A673 (cell line): ENCODE results near the gene POLR1G. TPM values are rescaled to one million over a fixed set of nuclear protein-coding genes. Genes with fewer than 3 reads are reported as not detected.

Experiments used
- BruUV-seq: library from RNA; stranded (reverse); fragments of 400-500 nt; replicated peaks from 2 replicates; lab custom pipeline; 2021; lab: Mats Ljungman, UMichigan
- CTCF ChIA-PET: fragments of 300-600 bp; sonication (Branson Sonifier 250); formaldehyde crosslinking; loops from one replicate; lab custom pipeline; 2022; ENCODE audit warnings: antibody characterized with exemption; lab: Charles Lee
- POLR2A ChIA-PET: fragments of 300-600 bp; sonication (Branson Sonifier 250); formaldehyde crosslinking; loops from one replicate; lab custom pipeline; 2022; ENCODE audit warnings: antibody characterized with exemption; ENCODE audit not compliant: low non-redundant PET; lab: Charles Lee
- DNase-seq: peaks from one replicate; pipeline ENCODE4 v3.0.0-alpha.2; 2015; ENCODE audit warnings: low spot score
- H3K27ac ChIP-seq: fragments of 200-600 bp; sonication (generic); 2 replicates; pipeline ENCODE4 v1.5.1; 2016; ENCODE audit warnings: mixed run types, low read depth, mild to moderate bottlenecking, mixed read lengths, antibody characterized with exemption, low read length; ENCODE audit not compliant: poor library complexity, severe bottlenecking
- H3K27me3 ChIP-seq: fragments of 200-600 bp; sonication (generic); replicated peaks from 2 replicates; pipeline ENCODE4 v1.6.1; 2017; ENCODE audit warnings: mixed run types, low read depth, mild to moderate bottlenecking, mixed read lengths, antibody characterized with exemption, low read length; ENCODE audit not compliant: insufficient read depth, poor library complexity
- H3K36me3 ChIP-seq: fragments of 200-600 bp; sonication (generic); 2 replicates; pipeline ENCODE4 v1.6.1; 2016; ENCODE audit warnings: mixed run types, mild to moderate bottlenecking, mixed read lengths, antibody characterized with exemption, low read length; ENCODE audit not compliant: insufficient read depth, poor library complexity, severe bottlenecking
- H3K4me1 ChIP-seq: fragments of 200-600 bp; sonication (generic); 2 replicates; pipeline ENCODE4 v1.6.1; 2017; ENCODE audit warnings: mixed run types, mild to moderate bottlenecking, mixed read lengths, antibody characterized with exemption, low read length; ENCODE audit not compliant: insufficient read depth, poor library complexity, severe bottlenecking
- H3K4me3 ChIP-seq: fragments of 200-600 bp; sonication (generic); 2 replicates; pipeline ENCODE4 v1.5.1; 2016; ENCODE audit warnings: low read depth, mixed run types, mild to moderate bottlenecking, mixed read lengths, low read length; ENCODE audit not compliant: poor library complexity, severe bottlenecking
- H3K9me3 ChIP-seq: fragments of 200-600 bp; sonication (generic); 2 replicates; pipeline ENCODE4 v1.6.1; 2016; ENCODE audit warnings: mixed run types, low read depth, mild to moderate bottlenecking, mixed read lengths, antibody characterized with exemption, low read length; ENCODE audit not compliant: poor library complexity, severe bottlenecking
- CTCF ChIP-seq: fragments of 300-800, 200-600 bp; sonication (generic); conservative IDR thresholded peaks from 2 replicates; pipeline ENCODE4 v1.5.1; 2017; ENCODE audit warnings: low read depth, mild to moderate bottlenecking, antibody characterized with exemption, low read length, moderate library complexity, mixed read lengths
- EZH2 ChIP-seq: fragments of 200-600 bp; sonication (generic); IDR thresholded peaks from 2 replicates; pipeline ENCODE4 v1.6.1; 2017; ENCODE audit warnings: borderline replicate concordance, low read depth, mild to moderate bottlenecking, mixed read lengths, antibody characterized with exemption, low read length; ENCODE audit not compliant: poor library complexity, severe bottlenecking
- intact Hi-C: fragments of 100-400 bp; cut with micrococcal nuclease; formaldehyde crosslinking; loops from one replicate; pipeline ENCODE4 v1.10.0; 2022; ENCODE audit not compliant: unreplicated experiment
- total RNA-seq: library from RNA; stranded (reverse); gene quantifications from 2 replicates; pipeline ENCODE4 v1.2.3, GENCODE V29; 2021

Gene POLR1G
- total RNA-seq, 1 experiment from 2014 or later = 30.1 TPM

- no peak for DNase-seq
- H3K36me3 ChIP-seq = peaks cover 42% of the 10 kb centered on the region
- no peaks in the 10 kb centered on the region for H3K9me3 ChIP-seq
- TF ChIP-seq EZH2 = no peak
- no peak for TF ChIP-seq CTCF
- no peak overlapping the region for H3K4me3 ChIP-seq
- peaks cover 7% of the 10 kb centered on the region for H3K4me1 ChIP-seq
- POLR2A ChIA-PET = no interaction called here
- no TSS peak for BruUV-seq
- no peaks in the 10 kb centered on the region for H3K27me3 ChIP-seq
- CTCF ChIA-PET = no interaction called here
- no peak overlapping the region for H3K27ac ChIP-seq
- intact Hi-C loops = no loop called here
Measured at GRCh38 chr19:45419396-45419795, 13.0 kb downstream of the POLR1G start.

GRCh38 chr19:45419895-45420294 is 13.5 kb downstream of the POLR1G start:
- Histone ChIP-seq H3K36me3 (peaks cover 37% of the 10 kb centered on the region), H3K9me3 (no peaks in the 10 kb centered on the region), H3K27ac (no peak overlapping the region), H3K27me3 (no peaks in the 10 kb centered on the region), H3K4me1 (peaks cover 8% of the 10 kb centered on the region), H3K4me3 (no peak overlapping the region)
- CTCF ChIA-PET = no interaction called here
- POLR2A ChIA-PET = no interaction called here
- no peak for DNase-seq
- BruUV-seq = no TSS peak
- TF ChIP-seq CTCF (no peak), EZH2 (no peak)
- intact Hi-C loops = no loop called here

- CTCF ChIA-PET = no interaction called here
- TF ChIP-seq EZH2 (no peak), CTCF (no peak)
- BruUV-seq = no TSS peak
Measured at GRCh38 chr19:45420356-45420755, 13.9 kb downstream of the POLR1G start.

More at GRCh38 chr19:45420356-45420755, 13.9 kb downstream of the POLR1G start:
- POLR2A ChIA-PET = no interaction called here
- DNase-seq = no peak
- H3K4me3 ChIP-seq = no peak overlapping the region
- H3K27me3 ChIP-seq = no peaks in the 10 kb centered on the region
- peaks cover 12% of the 10 kb centered on the region for H3K4me1 ChIP-seq
- H3K9me3 ChIP-seq = no peaks in the 10 kb centered on the region
- peaks cover 37% of the 10 kb centered on the region for H3K36me3 ChIP-seq
- intact Hi-C loops = no loop called here
- no peak overlapping the region for H3K27ac ChIP-seq
